Stimulated activated CD8-positive, alpha-beta memory T cell treated with anti-CD3 and anti-CD28 coated beads, Interleukin-15, amount 100 ng/mL, for 48 hours (primary cell): ENCODE data around the gene CDH4.

Experiments
- DNase-seq, 2 donors: peaks; one replicate each; pipeline ENCODE4 v3.0.0-alpha.2; 2020; ENCODE audit warnings: low read depth in 2 of 2

The CDH4 gene

DNA sequence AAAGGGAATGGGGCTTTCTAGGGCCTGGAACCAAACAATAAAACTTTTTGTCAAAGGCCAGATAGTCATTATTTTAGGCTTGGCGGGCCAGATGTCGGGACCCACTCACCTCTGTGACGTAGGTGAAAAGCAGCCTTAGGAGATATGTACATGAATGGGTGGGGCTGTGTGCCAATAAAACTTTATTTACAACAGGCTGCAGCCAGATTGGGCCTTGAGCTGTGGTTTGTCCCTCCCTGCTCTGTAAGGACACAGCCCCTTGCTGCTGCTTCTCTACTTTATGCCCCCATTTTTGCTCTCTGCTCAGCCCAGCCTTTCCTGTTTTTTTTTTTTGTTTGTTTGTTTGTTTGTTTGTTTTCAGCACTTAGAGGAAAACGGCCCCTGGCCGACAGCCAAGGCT, 32.7 kb downstream of the CDH4 start:
- DNase-seq = no peak

DNA sequence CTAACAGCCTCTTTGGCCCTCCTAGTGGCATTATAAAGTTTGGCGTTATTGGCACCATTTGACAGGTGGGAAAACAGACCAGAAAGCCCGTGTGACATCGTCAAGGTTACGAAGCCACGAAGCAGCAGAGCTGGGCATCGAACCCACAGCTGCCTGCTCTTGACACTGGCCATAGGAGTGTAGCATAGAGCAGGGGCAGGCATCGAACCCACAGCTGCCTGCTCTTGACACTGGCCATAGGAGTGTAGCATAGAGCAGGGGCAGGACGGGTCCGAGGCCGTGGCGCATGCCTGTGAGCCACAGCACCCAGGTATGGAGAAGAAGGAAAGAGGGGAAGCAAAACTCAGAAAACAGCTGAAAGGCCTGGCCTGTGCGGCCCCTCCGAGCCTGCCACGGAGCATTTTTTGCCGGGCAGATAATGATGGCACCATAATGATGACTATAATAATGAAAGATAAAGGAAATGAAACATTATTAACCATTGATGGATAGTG, 33.1 kb downstream of the CDH4 start:
- no peak for DNase-seq

DNA sequence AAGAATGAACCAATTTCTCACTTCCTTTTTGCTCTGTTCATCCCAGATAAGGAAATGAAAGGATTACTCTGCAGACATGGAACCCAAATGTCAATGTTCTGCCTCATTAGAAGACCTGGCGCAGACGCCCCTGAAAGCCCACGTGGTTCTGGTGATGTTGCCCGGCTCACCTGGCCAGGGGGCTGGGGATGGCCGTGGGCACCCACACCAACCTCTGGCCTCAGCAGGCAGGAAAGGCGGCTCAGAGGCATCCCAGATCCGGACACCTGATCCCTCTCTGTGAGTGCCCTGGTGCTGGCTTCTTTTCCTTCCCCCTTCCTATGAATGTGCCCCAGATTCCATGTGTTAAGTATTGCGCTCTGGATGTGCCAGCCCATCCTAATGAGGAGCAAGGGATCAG, 33.6 kb downstream of the CDH4 start:
- DNase-seq = no peak

DNA sequence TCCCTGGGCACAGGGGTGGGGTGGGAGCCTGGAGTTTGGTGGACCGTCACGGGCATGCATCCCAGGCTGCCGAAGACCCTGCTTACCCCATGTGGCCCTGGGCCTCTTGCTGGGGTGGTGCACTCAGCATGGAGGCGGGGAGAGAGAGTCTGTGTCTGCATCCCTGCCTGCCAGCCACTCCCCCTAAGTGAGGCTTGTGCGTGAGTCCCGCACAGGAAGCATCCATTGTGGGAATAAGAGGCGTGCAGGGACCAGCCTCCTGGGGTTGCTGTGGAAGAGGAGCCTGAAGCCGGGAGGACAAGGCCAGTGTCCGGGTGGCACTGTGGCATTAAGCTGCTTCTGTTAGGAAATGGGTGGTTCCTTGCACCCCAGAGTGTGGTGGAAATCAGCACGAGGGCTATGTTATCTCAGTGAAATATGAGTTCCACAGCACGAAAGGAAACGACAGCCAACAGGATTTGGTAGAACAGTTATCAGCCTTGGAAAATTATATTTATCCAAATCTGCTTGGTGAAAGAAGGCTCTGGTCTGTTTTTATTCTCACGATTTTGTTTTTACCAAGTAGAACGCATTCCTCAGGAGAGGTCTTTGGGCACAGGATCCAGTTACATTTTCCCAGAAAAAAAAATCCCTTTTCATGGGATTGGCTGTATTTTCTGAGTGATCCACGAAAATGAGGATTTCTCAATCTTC, 35.7 kb downstream of the CDH4 start:
- DNase-seq = no peak

DNA sequence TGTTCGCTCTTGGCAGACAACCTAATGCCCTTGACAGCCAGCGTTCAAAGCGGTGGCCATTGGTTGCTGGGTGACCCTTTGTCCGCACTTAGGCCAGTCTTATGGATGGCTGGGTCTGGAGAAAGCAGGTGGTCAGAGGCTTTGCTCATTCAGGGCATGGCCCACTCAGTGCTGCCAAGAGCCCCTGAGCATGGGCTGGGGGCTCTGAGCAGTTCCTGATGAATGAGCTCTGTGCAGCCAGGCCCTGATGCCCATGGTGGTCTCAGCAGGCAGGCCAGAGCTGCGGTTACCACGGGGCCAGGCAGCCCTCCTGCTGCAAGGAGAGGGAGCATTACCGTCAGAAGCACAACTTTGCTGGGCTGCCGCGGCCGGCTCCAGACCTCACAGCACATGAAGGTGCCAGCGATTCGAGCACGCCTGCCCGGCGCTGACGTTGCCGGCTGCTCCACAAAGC, 36.3 kb downstream of the CDH4 start:
- DNase-seq = no peak

DNA sequence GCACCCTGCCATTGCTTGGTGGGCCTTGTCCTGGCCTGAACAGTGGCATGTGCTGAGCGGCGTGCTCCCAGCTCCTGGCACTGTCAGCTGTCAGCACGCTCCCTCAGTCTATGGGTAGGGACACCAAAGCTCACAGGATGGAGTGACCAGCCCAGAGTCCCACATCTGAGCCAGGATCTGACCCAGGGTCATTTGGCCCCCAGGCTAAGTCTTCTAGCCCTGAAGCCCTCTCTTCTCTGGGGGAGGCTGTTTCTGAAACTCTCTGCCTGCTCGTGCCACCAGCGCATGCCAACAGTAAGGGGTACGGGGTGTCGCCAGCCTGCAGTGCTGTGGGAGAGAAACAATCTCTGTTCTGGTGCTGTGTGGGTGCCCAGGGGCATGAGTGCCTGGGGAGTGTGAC, 37.1 kb downstream of the CDH4 start:
- no peak for DNase-seq

DNA sequence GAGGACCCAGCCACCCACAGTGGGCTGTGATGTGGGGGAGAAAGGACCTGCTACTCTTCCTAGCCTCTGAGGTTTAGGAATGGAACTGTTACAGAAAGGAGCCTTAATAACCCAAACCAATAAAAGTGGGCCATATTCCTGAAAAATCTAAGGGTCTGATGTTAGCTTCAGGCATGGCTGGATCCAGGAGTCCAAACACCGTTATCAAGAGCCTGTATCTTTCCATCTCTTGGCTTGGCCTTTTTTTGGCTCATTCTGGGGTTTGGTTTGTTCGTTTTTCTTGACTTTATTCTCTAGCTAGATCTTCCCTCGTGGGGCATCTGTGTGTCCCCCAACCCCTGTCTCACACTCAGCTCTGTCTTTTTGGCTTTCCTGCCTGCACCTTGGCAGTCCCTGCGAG, 38.7 kb downstream of the CDH4 start:
- no peak for DNase-seq

DNA sequence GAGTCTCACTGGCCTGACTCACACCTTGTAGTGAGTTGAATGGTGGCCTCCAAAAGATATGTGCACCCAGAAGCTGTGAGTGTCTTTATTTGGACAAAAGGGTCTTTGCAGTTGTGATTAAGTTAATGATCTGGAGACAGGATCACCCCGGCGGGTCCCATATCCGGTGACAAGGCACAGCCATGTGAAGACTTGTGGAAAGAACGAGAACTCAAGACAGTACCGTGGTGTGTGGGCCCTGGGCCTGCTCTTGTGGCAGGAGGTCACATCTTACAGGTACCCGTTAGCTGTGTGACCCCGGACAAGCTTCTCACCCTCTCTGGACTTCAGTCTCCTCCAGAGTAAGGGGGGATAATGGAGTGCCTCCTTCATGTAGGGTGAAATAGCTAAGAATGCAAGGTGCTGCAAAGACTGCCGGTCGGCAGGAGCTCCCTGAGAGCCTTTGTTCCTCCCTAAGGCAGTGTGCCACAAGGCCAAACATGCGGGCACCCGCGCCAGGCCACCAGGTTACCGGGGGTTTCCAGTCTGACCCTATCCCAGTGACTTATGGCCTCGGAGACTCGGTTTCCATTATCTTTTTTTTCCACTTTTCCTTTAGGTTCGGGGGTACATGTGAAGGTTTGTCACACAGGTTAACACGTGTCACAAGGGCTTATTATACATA, 39.2 kb downstream of the CDH4 start:
- DNase-seq = no peak

DNA sequence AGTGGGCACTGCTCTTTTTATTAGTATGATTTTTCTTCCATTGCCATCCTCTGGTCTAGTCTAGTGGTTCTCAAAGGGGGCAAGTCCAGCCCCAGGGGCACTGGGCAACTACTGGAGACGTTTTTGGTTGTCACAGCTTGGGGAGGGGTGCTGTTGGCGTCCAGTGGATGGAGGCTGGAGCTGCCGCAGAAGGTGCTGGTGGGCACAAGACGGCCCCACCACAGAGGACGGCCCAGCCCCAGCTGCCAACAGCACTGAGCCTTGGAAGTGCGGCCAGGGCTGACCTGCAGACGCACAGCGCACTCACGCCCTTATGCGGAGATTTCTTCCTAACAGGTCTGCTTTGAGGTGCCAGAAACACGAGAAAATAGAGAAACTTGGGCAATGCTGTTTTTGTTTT, 40.3 kb downstream of the CDH4 start:
- DNase-seq = no peak

DNA sequence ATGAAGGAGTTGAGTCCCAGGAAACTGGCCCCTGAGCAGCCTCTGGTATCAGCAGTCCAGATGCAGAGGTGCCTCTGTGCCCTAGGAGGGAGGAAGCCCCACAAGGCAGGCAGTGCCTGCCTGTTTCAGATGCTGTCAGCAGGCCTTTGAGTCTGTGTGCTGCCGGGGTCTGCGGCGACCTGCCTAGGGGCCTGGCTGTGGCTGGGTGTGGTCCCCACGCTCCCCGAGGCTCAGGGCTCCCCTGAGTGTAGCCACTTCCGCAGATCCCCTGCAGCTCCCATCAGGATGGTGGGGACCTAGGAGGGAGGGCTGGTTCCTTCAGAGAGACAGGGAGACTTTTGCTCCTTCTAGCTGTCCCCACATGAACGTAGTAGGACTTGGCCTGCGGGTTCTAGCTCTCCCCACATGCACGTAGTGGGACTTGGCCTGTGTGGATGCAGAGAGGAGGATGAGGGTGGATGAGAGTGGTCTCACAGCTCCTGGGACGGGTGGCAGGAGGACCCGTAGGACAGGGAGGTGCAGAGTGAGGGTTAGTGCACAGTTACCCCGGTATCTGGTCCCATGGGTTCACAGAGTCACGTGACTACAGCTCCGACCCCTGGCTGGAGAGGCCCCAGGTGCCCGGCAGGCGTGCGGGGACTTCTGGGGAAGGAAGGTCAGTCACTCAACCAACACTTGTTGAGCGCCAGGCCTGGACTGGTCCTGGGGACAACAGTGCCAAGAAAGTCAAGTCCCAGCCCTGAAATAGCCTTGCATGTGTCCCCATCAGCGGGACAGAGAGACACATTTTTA, 41.0 kb downstream of the CDH4 start:
- no peak for DNase-seq

DNA sequence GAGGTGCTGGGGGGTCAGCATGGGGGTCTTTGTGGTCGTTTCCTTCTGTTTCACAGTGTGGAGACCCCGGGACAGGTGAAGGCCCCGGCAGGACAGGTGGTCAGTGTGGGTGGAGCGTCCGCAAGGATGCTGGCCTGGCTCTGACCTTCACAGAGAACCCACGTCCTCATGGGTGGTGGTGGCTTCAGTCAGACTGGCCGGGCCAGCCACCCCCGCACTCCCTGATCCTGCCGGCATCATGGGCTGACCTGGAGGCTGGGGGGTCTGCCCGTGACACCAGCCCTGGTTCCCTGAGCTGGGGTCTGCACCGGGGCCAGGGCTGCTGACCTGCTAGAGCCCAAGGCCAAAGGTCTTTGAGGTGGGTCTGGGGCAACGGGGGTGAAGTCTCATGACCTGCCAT, 41.9 kb downstream of the CDH4 start:
- no peak for DNase-seq

DNA sequence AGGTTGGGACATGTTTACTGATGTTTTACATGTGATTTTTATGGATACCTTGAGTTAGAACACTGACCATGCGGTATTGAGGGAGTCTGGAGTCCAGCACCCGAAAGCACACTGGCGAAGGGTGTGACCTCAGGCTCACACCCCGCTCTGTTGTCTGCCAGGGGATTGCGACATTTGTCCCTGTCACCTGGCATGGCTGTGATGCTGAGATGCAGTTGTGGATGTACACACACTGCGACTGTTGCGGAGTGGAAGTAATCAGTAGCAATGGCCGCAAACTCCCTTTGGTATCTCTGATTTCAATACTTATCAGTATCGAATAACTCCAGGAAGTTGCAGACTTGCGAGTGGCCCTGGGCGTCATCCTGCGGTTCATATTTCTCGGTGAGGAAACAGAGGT, 43.2 kb downstream of the CDH4 start:
- DNase-seq = no peak

DNA sequence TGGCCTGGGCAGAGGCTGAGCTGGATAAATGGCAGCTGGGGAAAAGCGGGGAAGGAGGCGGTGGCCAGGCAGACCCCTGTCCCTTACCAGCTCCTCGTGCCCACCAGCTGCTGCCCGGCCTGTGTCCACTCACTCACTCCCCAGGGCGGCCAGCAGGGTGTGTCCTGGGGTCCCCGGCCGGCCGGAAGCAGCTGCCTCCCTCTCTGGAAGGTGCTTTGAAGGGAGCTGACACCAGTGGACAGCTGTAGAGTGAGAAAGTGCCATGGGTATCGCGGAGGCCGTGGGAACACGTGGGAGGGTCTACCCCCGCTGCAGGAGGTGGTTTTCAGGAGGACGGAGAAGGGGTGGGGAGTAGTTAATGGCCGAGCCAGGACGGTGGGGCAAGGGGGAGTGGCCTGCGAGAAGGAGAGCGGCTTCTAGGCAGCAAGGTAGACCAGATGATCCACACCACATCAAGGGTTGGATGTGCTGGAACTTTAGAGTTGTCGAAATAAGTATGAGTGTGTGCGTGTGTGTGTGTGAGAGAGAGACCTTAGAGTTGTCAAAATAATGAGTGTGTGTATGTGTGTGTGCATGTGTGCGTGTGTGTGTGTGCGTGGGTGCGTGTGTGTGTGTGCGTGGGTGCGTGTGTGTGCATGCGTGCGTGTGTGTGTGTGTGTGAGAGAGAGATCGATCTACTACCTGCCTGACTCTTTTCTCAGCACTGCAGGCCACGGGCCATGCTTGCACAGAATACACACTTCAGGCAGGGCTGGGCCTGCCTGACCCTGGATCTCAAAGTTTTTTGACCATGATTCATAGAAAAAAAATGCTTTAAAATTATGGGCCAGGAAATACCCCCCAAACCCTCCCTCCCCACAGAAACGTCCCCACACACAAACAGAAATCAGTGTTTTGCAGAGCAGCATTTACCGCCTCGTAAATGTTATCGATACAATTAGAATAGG, 43.9 kb downstream of the CDH4 start:
- no peak for DNase-seq

DNA sequence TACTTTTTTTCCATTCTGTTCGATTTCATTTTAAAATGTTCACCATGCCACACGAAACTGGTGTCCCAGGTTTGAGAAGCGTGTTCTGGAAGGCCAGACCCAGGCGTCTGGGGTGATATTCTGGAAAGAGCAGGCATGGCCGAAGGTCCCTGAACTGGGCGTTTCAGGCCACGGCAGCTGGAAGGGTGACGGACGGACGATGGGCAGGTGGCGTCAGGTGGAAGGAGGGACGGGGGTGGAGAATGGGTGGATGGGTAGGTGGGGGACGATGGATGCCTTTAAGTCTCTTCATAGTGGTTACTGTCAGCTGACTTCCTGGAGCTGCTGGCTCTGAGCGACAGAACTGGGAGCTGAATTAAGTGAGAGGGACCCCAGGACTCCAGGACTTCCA, 44.6 kb downstream of the CDH4 start:
- no peak for DNase-seq

DNA sequence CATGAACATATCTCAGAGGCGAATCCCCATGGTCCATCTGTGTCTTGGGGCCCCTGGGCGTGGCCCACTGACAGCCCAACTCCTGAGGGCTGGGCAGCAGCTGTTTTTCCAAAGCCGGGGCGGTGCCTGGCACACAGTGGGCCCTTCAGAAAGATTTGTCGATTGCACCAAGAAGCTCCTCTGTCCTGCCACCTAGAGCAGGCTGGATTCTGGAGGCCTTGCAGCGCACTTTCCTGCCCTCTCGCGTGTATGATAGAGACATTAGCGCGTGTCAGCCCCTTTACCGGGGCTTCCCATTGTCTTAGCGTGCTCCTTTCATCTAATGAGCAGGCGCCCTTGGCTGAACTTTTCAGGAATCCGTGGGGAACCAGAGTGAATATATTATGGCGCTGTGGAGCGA, 45.4 kb downstream of the CDH4 start:
- no peak for DNase-seq

DNA sequence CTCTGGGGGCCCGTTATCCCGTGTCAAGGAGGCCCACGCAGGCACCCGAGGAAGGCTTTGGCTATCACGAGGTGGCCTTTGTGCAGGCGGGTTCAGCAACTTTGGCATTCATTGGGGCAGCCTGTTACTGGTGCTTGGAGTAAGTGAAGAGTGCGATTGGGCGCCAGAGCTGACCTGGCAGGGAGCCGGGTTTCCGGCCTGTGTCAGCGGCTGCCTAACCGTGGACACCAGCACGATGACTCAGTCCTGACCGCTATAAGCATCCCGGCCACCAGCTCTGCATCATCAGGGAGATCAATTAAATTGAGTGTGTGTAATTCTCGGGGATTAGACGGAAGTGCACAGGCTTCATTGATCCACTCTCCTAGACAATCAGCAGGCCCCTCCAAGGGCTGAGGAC, 45.9 kb downstream of the CDH4 start:
- DNase-seq = no peak

DNA sequence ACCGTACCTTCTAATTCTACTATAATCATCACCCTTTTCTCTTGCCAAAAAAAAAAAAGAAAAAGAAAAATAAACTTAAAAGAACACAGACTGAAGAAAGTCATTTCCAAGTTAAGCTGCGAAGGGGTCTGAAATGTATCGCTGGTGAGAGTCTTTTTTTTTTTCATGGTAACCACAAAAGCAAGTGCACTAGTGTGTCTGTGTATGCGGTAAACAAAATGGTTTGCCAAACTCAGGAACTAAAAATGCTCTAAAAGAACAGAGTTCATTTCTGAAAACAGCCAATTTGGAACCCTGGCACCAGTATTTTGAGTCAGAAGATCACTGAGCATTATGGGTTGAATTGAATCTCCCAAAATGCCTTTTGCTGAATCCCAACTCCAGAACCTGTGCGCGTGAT, 46.6 kb downstream of the CDH4 start:
- no peak for DNase-seq

DNA sequence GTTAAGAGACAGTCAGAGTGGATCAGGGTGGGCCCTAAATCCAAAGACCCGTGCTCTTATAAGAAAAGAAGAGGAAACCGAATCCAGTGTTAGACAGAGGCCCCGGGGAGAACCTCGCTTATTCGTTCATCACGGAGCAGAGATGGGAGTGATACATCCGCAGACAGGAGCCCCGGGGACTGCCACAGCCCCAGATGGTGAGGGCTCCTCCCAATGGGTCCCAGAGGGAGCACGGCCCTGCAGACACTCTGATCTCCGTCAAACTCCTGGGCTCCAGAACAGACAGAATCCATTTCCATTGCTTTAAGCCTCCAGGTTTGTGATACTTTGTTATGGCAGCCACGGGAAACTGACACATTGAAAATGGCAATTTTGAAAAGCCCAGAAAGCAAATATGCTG, 47.0 kb downstream of the CDH4 start:
- DNase-seq = no peak

DNA sequence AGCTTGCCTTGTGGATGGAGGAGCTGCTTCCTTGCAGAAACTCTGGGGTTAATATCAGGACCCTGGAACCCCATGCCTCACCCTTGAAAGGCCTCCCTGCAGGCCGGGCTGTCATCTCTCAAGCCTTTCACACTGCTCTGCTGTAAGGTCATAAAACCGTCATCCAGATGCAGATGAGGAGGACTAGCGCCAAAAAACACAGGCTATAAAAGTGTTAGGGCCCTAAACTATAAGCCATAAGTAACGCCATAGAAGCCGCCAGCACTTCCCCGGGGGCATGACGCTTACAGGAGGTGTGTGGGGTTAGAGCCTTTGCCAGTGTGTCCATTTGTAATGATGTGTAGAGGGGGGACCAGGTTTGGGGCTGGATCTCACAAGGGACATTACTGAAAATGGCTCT, 47.6 kb downstream of the CDH4 start:
- DNase-seq = no peak

DNA sequence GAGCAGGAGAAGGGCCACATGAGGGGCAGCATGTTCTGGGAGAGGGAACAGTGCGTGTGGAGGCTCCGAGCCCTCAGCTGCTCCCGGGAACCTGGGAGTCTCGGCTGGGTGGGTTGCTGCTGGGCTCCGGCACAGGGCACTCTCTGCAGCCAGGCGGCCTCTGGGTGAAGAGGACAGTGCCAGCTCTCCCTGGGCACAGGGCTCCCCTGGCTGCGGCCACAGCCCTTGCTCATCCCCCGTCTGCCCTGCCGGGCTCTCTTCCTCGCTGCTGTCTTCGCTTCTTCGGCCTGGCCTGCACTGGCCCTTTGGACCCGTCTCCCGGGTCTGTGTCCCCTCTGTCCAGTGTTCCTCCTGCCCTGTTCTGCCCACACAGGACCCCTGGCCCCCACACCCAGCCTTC, 48.2 kb downstream of the CDH4 start:
- DNase-seq = no peak

DNA sequence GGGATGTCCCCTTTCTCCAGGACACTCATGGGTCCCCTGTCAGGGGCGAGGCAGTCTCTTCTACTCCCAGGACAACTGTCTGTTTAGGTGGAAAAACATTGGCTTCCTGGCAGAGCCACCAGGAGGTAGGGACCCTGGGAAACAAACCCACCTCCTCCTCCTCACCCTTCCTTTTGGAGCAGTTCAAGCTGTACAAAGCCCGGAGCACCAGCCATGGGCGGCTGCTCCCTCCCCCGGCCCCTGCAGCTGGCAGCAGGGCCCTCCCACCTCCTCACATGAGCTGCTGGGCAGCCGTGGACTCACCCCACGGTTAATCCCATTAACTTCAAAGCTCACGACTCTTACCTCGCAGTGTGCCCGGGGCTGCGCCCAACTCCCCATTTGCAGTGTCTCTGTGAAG, 48.6 kb downstream of the CDH4 start:
- no peak for DNase-seq
